HG02610 (cell line): Measurements from ENCODE around the gene NRCAM.
"Not testable (repeated sequence)": the region's sequence is repeated elsewhere in the genome, so short reads cannot be mapped to it uniquely, and the experiment has no call there.

ENCODE experiments used
- ATAC-seq: cut with Tn5 transposase; IDR thresholded peaks from one replicate; pipeline ENCODE4 v1.9.1; 2021; ENCODE audit warnings: mild to moderate bottlenecking, moderate library complexity; ENCODE audit not compliant: unreplicated experiment

Gene NRCAM

DNA sequence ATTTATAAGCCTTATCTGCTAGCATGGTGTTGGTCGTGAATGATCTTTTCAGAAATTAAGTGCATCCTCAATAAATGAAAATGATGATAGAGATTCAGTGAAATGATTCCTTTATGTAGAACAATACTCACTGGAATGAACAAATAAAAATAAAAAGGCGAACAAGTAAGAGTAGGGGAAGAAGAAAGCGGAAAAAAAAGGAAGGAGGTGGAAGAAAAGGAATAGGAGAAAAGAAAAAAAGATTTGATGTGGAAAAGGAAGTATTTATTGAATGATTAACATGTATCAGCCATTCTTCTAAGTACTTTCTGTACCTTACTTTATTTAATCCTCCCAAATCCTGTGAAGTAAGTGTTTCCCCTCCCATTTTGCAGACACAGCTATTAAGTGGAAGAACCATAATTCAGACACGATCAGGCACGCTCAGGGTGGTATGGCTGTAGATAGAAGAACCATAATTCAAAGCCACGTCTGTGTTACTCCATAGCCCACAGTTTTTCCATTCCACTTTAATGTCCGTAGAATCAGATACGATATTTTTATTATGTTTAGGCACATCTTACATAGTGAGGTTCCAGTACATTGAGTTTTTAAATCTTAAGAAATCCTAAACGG lies 169.8 kb downstream of the NRCAM start:
- ATAC-seq: no peak

DNA sequence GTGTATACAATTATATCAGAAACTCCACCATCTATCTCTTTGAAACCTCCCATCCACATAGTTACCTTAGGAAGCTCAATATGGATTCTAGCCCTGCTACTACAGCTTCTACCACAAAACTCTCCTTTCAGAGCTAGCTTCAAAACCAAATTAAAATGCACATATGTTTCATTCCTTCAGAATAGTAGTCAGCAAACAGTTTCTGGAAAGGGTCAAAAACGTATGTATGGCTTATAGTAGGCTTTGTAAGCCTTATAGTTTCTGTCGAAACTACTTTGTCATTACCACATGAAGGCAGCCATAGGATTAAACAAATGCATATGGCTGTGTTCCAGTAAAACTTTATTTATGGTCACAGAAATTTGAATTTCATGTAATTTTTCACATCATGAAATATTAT lies 170.5 kb downstream of the NRCAM start:
- no peak for ATAC-seq

DNA sequence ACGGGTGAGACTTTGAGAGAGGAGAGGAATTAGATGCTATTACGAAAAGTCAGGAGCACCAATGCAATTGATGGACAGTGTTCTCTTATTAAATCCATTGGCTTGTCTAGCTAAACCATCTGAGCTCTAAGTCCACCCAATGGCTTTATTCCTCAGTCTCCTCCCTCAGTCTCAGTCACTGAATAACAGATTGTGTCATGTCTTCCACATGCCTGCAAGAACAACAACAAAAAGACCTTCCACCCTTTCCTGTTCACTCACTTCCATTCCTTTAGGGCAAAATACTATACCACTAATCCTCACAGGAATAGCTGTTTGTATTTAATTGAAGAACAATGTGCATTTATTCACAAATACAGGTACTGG lies 171.2 kb downstream of the NRCAM start:
- ATAC-seq: no peak

DNA sequence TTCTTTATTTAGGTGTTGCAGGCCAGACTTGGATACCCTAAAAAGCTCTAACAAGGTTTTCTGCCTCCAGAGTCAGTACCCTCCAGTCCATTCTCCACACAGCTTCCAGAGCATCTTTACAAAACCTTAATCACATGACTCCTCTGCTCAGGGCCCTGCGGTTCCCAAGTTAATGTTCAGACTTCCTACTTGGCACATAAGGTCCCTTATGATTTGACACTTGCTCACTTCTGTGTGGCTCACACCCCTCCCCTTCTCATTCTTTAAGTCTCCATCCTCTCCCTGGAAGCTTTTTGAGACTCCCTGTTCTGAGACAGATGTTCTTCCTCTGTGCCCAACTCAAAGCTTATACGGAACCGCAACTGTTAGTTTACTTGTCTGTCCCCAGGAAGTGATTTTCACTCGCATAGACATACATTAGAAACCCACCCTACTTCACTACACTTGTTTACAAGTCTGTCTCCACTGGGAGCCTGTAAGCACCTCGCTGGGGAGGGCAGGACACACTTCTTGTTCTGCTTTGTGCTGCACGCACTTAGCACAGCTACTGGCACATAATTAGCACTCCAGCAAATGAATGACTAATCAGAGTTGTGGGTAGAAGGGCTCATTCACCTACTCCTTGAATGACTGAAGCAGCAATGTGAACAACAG lies 171.8 kb downstream of the NRCAM start:
- peak; percentile 88 for ATAC-seq

DNA sequence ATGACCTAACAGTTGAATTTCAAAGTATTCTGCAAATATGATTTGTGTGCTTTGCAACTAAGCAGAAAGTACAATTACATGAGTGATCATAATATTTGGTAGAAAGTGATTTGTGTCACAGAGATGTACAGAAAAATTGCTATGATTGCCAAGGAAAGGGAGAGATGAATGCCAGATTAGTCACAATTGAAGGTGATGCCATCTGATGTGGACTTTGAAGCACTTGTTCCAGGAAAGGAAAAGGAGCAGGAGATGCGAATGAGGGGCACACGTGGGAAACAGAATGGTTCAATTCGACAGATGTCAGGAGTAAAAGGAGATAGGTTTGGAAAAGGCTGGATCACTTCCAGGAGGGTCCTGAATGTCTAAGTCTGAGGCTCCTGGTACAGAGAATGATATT lies 173.0 kb downstream of the NRCAM start:
- no peak for ATAC-seq

DNA sequence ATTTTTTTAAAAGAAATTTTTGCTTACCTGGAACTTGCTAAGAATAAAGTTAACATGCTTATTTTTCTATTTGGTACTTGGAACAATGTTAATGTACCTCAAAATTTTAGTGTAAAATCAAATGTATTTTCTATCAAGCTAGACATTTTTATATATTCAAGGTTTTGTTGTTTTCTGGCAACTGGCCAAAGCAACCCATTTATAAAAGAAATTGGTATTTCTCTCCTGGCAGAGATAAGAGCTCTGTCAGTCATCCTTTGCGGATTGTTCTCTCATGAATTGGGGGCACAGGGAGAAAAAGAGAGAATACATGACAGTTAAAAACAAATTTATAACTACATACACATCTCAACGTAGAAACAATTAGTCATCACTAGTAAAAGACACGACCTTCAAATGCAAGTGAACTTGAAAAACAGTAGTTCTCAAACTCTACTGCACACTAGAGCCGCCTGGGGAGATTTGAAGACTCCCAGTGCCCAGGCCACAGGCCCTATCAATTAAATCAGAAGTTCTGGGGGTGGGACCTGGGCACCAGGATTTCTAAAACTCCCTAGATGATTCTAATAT lies 173.7 kb downstream of the NRCAM start:
- ATAC-seq: no peak

DNA sequence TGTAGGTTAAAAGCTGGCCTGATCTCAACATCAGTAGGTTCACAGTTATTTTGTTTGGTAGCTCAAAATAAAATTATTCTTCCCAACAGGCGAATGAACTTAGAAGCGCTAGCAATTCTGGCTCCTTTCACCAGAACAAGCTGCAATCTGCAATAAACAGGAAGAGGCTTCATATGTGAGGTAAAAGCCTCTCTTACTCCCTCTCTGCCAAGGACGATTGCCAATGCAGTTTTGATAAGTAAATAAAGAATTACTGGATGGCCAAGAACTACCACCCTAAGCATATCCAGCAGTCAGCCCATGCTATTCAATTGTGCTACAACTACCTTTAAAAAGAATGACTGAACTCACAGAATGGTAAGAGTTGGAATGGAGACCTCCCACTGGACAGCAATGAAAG lies 176.1 kb downstream of the NRCAM start:
- ATAC-seq: no peak

DNA sequence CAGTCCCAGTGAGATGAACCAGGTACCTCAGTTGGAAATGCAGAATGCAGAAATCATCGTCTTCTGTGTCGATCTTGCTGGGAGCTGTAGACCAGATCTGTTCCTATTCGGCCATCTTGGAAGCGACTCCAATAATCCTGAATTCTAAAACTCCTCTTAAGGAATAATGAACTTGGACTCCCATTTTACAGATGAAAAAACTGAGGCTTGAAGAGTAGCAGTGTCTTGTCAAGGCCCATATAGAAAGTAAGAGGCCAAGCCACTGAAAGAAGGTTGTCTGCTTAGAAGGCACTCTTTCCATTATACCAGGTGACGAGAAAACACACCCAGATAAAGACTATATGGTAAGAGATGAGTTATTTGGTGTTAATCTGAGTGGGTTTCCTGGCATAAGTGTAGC lies 177.5 kb downstream of the NRCAM start:
- ATAC-seq: no peak

DNA sequence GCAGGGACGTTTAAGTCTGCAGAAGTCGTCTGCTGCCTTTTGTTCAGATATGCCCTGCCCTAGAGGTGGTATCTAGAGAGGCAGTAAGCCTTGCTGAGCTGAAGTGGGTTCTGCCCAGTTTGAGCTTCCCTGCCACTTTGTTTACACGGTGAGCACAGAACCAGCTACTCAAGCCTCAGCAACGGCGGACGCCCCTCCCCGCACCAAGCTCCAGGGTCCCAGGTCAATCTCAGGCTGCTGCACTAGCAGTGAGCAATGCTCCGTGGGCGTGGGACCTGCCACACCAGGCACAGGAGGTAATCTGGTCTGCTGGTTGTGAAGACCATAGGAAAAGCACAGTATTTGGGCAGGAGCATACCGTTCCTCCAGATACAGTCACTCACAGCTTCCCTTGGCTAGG lies 178.0 kb downstream of the NRCAM start:
- no peak for ATAC-seq

DNA sequence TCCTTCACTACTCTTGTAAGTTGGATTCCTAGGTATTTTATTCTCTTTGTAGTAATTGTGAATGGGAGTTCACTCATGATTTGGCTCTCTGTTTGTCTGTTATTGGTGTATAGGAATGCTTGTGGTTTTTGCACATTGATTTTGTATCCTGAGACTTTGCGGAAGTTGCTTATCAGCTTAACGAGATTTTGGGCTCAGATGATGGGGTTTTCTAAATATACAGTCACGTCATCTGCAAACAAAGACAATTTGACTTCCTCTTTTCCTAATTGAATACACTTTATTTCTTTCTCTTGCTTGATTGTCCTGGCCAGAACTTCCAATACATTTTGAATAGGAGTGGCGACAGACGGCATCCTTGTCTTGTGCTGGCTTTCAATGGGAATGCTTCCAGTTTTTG lies 181.8 kb downstream of the NRCAM start:
- not testable (repeated sequence) for ATAC-seq

DNA sequence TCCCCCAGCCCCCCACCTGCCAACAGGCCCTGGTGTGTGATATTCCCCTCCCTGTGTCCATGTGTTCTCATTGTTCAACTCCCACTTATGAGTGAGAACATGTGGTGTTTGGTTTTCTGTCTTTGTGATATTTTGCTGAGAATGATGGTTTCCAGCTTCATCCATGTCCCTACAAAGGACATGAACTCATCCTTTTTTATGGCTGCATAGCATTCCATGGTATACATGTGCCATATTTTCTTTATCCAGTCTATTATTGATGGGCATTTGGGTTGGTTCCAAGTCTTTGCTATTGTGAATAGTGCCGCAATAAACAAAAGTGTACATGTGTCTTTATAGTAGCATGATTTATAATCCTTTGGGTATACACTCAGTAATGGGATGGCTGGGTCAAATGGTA lies 183.3 kb downstream of the NRCAM start:
- ATAC-seq: not testable (repeated sequence)

DNA sequence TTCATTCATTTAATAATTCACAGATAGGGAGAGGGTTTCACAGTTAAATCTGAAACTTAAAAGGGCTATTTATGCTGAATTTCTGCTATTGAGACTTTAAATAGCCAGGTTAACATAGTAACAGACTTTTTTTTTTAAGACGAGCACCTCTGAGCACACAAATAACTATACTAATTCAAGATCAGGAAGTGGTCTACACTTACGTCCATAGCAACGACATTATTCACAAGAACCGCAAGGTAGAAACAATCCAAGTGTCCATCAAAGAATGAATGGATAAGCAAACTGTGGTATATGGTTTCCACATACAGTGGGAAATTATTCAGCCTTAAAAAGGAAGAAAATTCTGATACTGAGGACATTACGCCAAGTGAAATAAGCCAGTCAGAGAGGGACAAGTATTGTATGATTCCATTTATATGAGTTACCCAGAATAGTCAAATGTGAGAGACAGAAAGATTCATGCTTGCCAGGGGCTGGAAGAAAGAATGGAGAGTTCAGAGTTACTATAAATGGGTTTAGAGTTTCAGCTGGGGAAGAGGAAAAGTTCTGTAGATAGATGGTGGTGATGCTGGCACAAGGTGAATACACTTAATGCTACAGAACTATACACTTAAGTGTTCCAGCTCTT lies 185.7 kb downstream of the NRCAM start:
- peak; percentile 92 for ATAC-seq

DNA sequence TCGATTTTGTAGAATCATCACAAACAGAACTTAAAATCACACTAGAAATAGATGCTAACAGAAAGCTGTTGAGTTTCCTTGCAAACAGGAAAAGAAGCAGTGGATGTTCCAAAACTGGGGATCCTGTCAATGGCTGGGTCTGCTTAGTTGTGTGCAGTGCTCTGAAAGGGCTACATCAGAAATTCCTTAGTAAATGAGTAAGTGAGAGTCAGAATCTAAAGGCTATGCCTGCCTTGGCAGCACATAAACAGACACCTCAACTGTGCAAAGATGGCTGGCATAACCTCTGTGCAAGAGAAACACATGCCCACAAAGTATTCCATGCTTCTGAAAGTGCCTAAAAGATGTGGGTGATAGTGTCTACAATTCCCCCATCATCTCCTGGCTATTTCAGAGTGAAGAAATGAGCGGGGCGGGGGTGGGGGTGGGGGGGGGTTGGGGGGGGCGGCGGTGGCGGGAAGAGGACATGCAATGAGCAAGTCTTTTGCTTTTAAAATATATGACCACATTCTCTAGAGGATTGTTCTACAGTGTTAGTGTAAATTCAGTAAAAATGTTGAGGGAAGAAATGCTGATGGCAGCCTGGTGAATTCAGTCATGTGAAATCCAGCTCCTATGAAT lies 187.9 kb downstream of the NRCAM start:
- no peak for ATAC-seq

DNA sequence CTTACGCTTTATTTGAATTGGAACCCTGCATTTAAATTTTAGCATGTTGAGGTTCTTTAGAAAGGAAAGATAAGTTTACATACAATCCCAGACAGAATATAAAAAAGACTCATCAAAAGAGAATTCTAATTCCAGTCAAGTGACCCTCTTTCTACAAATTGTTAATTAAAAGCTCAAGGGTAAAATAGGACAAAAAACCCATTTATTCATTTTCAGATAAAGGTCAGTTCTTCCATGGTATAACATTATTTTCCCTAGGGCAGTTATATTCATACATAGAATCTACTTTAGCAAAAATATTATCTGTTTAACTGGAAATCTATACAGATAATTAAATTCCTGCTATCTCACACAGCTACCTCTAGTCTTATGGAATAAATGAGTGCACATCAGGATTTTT lies 188.6 kb downstream of the NRCAM start:
- ATAC-seq: no peak

DNA sequence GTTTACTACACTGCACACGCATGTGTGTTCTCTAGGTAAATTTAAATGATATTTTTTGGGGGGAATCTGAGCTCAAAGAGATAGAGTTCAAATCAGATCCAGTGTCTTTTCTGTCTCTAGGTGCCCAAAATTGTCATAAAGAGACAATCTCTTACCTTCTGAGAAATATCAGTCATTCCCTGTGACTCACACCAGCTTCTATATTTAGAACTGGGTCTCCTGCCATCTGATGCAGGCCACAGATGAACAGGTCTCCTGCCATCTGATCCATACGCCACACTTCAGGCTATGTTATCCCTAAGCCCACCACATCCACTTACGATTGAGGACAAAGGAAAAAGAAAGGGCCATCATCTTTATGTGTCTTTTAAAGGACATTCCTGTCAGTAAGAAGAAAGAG lies 189.7 kb downstream of the NRCAM start:
- ATAC-seq: no peak

DNA sequence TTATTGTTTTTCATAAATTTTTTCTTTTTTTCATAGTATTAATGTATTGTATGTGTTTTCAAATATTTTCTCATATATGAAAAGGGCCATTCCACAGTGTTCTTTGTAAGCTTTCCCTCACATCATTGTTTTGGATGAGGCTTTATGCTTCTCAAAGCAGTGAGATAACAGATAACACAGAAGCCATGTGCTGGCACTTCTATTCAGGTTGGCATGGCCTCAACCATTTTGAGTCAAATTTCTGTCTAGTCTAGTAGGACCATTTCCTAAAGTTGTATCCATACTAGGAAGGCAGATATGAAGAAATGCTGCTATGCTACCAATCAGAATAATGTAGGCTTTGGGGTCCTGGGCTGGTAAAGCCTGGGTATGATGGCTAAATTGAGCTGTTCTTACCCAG lies 190.2 kb downstream of the NRCAM start:
- no peak for ATAC-seq

DNA sequence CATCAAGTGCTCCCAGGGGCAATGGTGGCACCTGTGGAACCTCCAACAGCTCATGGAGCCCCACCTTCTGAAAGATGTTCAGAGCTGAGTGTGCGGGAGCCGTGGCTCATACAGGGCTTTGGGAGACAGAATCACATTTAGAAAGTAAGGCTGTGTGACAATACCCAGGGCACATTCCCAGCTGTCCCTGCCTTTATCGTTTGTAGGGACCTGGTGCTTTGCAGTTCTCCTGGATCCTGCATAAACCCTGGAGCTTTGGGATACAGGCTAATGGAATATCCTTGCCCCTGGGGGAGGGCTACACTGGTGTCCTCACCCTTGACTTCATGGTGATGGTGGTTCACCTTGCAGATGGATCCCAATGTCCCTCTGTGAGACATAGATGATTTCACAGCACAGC lies 191.2 kb downstream of the NRCAM start:
- ATAC-seq: no peak

DNA sequence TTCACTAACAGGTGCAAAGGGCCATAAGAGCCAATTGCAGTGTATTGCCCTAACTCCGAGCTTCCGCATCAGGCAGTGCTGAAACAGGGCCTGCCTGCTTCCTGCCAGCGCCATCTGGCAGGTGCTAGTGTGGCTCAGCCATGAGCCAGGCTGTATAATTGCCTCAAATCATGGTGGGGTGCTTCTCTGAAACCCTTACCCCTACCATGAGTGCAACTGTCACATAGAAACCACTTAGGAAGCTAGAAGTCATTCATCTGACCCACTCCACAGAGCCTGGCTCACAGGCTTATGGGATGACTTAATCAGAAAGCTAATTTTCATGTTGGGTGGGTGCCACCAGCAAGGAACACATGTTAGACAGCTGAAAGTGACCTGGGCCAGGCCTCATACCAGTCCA lies 192.8 kb downstream of the NRCAM start:
- ATAC-seq: no peak

DNA sequence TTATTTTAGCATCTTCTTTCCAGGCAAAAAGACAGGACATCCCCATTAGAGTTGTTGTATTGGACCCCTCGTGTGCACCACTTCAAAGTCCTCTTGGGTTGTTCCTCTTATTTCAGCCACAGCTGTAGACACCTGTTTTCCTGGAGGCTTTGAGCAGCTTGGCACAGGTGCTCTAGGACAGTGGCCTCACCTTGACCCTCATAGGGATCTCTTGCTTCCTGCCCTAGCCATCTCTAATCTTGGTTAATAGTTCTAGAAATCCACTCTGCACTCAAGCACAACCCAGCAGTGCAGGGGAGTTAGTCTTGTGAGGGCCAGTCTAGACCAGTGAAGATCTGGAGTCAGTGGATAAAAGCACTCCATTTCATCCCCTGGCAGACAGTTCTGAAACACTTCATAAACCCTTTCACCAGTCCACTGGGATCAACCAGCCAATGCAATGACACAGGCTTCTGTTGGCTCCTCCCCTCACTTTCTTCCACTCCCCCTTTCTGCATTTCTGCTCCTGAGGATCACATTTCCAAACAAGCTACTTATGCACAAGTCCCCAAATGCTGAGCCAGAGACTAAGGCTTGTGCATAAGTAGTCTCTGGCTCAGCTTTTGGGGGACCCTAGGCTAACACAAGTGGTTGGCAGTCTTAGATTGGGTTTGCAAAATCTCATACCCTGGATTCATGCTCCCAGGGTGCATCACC lies 194.5 kb downstream of the NRCAM start:
- ATAC-seq: no peak

DNA sequence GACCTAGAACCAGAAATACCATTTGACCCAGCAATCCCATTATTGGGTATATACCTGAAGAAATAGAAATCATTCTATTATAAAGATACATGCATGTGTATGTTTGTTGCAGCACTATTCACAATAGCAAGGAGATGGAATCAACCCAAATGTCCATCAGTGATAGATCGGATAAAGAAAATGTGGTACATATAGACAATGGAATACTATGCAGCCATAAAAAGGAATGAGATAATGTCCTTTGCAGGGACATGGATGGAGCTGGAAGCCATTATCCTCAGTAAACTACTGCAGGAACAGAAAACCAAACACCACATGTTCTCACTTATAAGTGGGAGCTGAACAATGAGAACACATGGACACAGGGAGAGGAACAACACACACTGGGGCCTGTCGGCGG lies 196.8 kb downstream of the NRCAM start:
- ATAC-seq: not testable (repeated sequence)

DNA sequence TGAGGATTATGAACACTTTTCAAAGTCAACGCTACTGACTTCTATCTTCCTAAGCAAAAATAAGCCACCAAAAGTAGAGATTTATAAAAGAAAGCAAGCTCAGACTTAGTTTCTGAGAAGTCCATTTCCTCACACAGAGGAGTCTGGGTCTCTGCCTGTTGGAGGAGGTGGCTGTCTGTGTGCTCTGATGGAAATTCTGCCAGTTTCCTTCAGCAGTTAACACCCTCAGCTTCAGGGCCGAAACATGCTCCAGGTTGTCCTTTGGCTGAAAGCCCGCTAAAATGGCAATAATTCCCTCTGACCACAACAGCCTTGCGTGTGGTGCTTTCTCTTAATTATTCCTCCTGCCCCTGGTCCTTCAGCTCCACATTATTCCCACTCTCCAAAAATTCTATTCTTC lies 198.3 kb downstream of the NRCAM start:
- ATAC-seq: no peak
